ENCODE data around the gene JAK3. TPM values are rescaled to one million over a fixed set of nuclear protein-coding genes. Genes with fewer than 3 reads are reported as not detected.
A peak's percentile ranks its signal among the peaks of the same experiment; 100 is the strongest.

The JAK3 gene
- total and polyA plus RNA-seq, 2 of the 13 experiments (the other 11 are each of a cell fraction or from before 2014, with no cell fraction given): 3.4 to 18.6 TPM

GRCh38 chr19:17855280-17856152, 7.7 kb upstream of the JAK3 start (continued):
- TF ChIP-seq STAT6 (CRISPR knock-in tag; IDR thresholded peaks at IDR 0.05; ENCODE audit: borderline replicate concordance): no peak
- TF ChIP-seq IKZF5 (CRISPR knock-in tag; IDR thresholded peaks at IDR 0.05): peak; percentile 47; the same call in 1 of the 2 replicates
- TF ChIP-seq MEIS1 (CRISPR knock-in tag; IDR thresholded peaks at IDR 0.05; ENCODE audit: borderline replicate concordance): 0 out of 2 replicates have a peak, but pooled peaks have one; percentile 41
- no peak for TF ChIP-seq ZNF780A (CRISPR knock-in tag; IDR thresholded peaks at IDR 0.05)
- TF ChIP-seq ZNF276 (CRISPR knock-in tag; IDR thresholded peaks at IDR 0.05; ENCODE audit: low read depth): no peak
- TF ChIP-seq KDM5A (IDR thresholded peaks at IDR 0.05; ENCODE audit: borderline replicate concordance, low read length): no peak
- TF ChIP-seq PCBP1 (IDR thresholded peaks at IDR 0.05; ENCODE audit: borderline replicate concordance, low read depth, low read length): no peak
- TF ChIP-seq NFYC (CRISPR knock-in tag; IDR thresholded peaks at IDR 0.05): peak; percentile 17; the same call in 1 of the 2 replicates
- no peak for TF ChIP-seq DNMT3B (CRISPR knock-in tag; conservative IDR thresholded peaks at IDR 0.05)
- TF ChIP-seq SIN3A (IDR thresholded peaks at IDR 0.05; ENCODE audit: borderline replicate concordance, low read depth, low read length): no peak
- TF ChIP-seq ZNF564 (CRISPR knock-in tag; IDR thresholded peaks at IDR 0.05): no peak
- TF ChIP-seq KIAA2018 (CRISPR knock-in tag; IDR thresholded peaks at IDR 0.05; ENCODE audit: borderline replicate concordance): no peak
- peak; percentile 50; the same call in 1 of the 2 replicates for TF ChIP-seq GATAD1 (CRISPR knock-in tag; IDR thresholded peaks at IDR 0.05)
